A673 (cell line): ENCODE measurements around the gene ZNF780B.

Experiments
- CTCF ChIP-seq: fragments of 300-800, 200-600 bp; sonication (generic); conservative IDR thresholded peaks from 2 replicates; pipeline ENCODE4 v1.5.1; 2017; ENCODE audit warnings: low read depth, mild to moderate bottlenecking, antibody characterized with exemption, low read length, moderate library complexity, mixed read lengths
- EZH2 ChIP-seq: fragments of 200-600 bp; sonication (generic); IDR thresholded peaks from 2 replicates; pipeline ENCODE4 v1.6.1; 2017; ENCODE audit warnings: borderline replicate concordance, low read depth, mild to moderate bottlenecking, mixed read lengths, antibody characterized with exemption, low read length; ENCODE audit not compliant: poor library complexity, severe bottlenecking

- TF ChIP-seq CTCF = no peak
- TF ChIP-seq EZH2 = no peak
Measured at GRCh38 chr19:40080289-40080688, 24.3 kb upstream of the ZNF780B start.
